GM12801 (cell line): Measurements from ENCODE around the gene CAPN5.

Source experiments
- CTCF ChIP-seq: IDR thresholded peaks from one replicate; pipeline ENCODE4 v1.5.1; 2011; ENCODE audit warnings: control low read depth; ENCODE audit not compliant: insufficient read length; ENCODE audit errors: extremely low read depth

CAPN5 gene

GRCh38 chr11:77173494-77173893, 106.7 kb downstream of the CAPN5 start:
- TF ChIP-seq CTCF, result no peak

GRCh38 chr11:77174559-77174958, 107.8 kb downstream of the CAPN5 start:
- TF ChIP-seq CTCF, result no peak

- TF ChIP-seq CTCF, result no peak
Measured at GRCh38 chr11:77175021-77175842, 108.5 kb downstream of the CAPN5 start.
